GM19023 (cell line): Measurements from ENCODE around the gene ACTL7B.
"Not testable (repeated sequence)": the region's sequence is repeated elsewhere in the genome, so short reads cannot be mapped to it uniquely, and the experiment has no call there.

Experiments used
- ATAC-seq: cut with Tn5 transposase; IDR thresholded peaks from one replicate; pipeline ENCODE4 v1.9.1; 2021; ENCODE audit warnings: mild to moderate bottlenecking, moderate library complexity; ENCODE audit not compliant: unreplicated experiment

Gene ACTL7B, protein sequence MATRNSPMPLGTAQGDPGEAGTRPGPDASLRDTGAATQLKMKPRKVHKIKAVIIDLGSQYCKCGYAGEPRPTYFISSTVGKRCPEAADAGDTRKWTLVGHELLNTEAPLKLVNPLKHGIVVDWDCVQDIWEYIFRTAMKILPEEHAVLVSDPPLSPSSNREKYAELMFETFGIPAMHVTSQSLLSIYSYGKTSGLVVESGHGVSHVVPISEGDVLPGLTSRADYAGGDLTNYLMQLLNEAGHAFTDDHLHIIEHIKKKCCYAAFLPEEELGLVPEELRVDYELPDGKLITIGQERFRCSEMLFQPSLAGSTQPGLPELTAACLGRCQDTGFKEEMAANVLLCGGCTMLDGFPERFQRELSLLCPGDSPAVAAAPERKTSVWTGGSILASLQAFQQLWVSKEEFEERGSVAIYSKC

DNA sequence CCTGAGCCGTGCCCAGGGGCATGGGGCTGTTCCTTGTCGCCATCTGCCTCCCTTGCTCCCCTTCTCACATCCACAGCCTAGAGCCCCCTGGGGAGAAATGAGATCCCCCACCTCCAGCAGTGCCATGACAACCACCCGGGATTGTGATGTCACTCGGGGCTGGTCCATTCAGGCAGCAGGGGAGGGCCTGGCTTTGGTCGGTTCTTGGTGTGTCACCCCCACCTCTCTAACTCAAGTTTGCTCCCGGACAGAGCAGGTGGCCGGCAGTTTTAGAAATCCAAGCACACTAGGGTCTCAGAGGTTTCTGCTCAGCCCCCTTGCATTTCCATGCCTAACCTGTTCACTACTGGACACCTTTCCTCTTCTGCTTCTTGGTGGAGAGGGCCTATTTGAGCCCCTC is at the start of gene ACTL7B:
TSS of gene ACTL7B (minus strand) at position 99 of the 400 bp plus-strand sequence. CDS start at position 43, 56 bp downstream.
- no peak for ATAC-seq

DNA sequence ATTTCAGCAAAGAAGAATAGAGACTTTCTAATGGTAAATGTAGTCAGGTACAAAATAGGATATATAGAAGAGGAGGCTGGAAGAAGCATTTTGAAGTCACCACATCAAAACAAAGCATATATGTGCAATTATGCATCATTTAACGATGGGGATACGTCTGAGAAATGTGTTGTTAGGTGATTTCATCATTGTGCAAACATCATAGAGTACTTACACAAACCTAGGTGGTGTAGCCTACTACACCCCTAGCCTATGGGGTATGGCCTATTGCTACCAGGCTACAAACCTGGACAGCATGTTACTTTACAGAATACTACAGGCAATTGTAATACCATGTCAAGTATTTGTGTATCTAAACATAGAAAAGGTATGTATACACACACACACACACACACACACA is 49.7 kb upstream of the ACTL7B start:
- no peak for ATAC-seq

DNA sequence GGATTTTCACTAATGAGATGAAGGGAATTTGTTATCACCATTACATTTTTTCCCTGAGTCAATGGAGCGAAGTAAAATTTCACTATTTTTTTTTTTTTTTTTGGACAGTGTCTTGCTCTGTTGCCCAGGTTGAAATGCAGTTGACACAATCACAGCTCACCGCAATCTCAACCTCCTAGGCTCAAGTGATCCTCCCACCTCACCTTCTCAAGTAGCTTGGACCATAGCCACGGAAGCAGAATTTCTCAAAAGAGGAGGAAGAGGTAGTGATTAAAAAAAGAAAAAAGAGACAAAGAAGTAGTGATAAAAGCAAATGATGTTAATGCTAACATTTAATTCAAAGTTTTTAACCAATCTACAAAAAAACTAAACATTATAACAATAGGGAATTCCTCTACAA is 48.4 kb upstream of the ACTL7B start:
- no peak for ATAC-seq

DNA sequence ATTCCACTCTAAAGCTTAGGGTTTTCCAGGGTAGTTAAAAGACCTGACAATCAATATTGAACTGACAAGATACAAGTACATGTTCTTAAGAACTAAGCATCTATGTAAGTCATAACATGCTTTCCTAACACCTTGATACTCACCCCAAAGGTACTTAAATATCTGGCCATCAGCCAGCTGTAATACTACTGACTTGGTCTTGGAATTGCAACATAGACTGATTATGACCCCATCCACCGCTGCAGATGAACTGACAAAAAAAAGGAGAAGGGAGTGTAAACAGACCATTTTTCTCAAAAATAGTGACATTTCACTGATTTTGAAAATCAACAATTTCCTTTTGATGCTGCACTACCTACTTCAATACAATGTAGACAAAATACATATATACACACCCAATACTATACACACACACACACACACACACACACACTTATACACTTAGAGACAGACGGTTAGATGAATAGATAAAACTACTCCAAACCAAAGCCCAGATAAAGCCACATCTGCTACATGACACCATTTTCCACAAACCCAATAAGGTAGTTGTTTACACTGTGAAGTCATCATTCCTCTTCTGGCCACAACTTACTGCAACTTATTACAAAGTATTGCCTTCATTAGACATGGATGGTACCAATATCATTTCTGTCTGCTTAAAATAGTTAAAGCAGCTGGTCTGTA is 47.8 kb upstream of the ACTL7B start:
- no peak for ATAC-seq

DNA sequence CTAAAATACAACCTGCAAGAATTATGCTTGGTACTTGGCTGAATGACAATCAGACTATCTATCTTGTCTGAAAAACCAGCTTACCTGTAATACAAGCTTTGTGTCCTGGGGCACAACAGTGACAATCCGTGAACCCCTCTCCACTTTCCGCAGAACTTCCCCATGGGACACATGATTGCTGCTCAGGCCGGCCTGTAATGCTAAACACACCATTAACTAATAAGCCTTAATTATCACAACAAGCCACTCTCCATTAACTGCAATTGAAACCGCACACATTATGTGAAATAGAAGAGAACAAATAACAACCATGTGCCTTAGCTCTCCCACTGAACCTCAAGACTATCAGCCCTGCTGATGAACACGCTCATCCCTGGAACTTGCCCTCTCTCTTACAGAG is 44.4 kb upstream of the ACTL7B start:
- ATAC-seq = no peak

DNA sequence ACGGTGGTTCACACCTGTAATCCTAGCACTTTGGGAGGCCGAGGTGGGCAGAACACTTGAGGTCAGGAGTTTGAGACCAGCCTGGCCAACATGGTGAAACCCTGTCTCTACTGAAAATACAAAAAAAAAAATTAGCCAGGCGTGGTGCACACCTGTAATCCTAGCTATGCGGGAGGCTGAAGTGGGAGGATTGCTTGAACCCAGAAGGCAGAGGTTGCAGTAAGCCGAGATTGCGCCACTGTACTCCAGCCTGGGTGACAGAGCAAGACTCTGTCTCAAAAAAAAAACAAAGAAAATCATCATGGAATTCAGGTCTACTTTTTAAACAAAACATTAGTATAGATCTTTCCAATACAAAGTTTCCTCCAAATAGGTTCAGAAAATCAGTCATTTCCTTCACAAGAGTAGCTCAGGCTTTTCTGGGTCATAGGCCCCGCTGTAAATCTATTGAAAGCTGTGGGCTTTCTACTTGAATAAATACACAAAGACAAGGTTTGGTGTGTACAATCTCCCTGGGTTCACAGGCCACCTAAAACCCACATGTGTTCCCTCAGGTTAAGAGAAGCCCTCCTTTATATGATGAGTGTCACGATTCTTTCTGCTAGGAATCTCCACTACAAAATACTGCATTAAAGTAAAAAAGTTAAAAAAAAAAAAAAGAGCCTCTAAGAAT is 43.4 kb upstream of the ACTL7B start:
- ATAC-seq = not testable (repeated sequence)

DNA sequence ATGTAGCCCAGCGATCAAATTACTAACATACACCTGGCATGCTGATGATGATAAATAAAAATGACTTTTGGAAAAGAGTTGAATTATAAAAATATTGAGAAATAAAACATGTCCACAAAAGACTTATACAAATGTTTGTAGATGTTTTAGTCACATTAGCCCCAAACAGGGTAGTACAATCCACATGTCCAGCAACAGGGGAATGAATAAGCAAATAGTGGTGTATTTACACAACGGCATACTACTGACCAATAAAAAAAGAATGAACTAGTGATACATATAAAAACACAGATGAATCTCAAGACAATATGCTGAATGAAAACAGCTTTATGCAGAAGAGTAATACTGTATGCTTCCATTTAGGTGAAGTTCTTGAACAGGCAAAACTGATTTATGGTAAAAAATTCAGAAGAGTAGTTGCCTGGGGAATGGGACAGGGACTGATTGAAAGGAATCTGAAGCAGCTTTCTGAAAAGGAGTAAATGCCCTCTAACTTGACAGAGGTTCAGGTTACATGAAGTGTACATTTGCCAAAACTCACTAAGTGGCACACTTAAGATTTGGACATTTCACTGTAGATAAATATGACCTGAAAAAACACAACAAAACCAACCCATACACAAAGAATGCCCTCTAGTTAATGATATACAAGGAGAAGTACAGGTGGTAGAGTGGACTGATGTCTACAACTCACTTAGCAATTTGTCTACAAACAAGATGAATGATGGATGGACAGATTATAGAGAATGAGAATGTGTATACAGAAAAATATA is 41.7 kb upstream of the ACTL7B start:
- no peak for ATAC-seq

DNA sequence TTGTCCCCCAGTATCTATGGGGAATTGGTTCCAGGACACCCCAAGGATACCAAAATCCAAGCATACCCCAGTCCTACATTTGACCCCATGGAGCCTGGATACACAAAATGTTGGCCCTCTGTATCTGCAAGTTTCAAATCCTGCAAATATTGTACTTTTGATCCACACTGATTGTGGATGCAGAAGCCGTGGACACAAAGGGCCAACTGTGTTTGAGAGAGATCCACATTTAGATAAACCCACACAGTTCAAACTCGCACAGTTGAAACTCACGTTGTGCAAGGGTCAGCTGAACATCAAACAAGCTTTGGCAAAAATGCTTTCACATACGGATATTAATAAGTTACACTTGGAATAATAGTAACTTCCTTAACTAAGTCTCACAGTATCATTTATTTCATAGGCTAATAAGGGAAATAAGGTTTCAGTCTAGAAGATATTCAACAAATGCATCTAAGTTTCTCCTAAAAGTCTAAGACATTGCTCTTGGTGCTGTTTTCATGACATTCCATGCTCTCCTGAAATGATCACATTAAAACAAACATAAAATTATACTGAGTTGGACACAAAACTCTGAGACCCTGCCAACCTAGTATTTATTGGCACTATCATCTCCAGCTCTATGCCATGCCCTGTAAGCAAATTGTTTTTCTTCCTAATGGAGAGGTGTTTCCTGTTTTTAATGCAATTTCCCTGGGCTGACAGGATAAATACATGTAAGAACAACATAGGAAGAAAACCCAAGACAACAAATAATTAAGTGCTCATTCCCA is 38.6 kb upstream of the ACTL7B start:
- no peak for ATAC-seq

DNA sequence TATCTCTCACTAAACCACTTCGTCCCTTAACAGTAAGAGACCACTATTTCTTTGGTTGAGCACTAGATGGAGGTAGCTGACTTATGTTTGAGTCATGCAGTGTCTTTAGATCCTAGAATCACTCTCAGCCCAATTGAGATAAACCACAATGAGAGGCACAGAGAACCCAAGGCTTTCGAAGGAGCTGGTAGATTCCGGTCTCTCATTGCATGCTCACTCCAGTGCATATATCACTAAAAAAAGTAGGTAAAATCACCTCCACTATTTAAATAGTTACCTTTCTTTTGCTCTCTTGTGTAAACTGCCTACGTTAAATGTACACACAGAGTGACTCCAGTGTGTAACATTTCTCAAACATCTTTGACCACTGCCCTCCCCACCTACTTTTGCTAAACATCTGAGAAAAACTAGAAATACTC is 33.9 kb upstream of the ACTL7B start:
- no peak for ATAC-seq

DNA sequence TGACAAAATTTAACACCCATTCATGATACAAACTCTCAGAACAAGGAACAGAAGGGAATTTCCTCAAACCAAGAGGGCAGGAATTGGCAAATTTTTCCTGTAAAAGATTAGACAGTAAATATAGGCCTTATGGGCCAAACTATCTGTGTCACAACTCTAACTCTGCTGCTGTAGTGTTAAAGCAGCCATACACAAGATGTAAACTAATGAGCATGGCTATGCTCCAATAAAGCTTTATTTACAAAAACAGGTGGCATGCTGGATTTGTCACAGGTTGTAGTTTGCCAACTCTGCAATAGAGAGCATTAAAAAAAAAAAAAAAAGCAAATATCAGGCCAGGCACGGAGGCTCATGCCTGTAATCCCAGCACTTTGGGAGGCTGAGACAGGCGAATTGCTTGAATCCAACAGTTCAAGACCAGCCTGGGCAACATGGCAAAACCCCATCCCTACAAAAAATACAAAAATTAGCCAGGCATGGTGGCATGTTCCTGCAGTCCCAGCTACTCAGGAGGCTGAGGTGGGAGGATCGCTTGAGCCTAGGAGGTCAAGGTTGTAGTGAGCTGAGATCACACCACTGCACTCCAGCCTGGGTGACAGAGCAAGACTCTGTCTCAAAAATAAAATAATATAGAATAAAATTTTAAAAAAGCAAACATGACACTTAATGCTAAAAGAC is 30.9 kb upstream of the ACTL7B start:
- ATAC-seq = not testable (repeated sequence)

DNA sequence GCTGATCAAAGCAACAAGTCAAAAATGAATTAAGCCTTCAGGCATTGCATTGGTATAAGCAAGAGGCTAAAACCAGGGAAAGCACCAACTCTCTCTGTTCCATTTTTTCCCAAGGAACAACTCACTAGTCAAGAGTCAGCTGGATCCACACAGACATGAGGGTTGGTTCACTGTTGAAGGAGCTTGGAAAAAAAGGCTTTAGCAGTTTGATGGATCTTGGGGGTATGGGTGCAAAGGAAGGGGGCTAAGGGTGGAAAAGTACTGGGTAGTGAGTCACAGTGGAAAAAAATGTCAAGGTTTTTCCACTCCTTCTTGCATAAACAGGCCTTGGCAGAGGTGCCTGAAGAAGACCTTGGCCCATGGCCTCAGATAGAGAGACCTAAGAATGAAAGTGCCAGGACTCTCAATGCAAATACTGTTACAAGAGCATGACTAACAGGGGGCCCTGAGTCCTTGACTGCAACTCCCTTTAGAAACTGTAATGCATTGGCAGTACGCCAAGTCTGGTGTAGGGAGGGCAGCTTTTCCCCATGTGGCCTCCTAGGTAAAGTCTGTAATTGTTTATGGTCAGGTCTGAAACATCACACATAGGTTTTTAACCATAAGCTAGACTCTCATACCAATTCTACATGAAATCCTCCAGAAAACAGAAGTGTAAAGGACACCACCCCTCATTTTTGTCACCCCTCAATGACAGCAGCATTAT is 30.0 kb upstream of the ACTL7B start:
- peak; percentile 100 for ATAC-seq

DNA sequence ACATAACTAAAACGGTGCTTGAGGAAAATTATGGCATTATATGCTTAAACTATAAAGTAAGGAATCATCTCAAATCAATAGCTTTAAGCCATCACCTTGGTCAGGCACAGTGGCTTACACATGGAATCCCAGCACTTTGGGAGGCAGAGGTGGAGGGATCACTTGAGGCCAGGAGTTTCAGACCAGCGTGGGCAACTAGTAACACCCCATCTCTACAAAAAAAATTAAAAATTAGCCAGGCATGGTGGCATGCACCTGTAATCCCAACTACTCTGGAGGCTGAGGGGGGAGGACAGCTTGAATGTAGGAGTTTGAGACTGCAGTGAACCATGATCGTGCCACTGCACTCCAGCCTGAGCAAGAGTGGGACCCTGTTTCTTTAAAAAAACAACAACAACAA is 28.9 kb upstream of the ACTL7B start:
- no peak for ATAC-seq

DNA sequence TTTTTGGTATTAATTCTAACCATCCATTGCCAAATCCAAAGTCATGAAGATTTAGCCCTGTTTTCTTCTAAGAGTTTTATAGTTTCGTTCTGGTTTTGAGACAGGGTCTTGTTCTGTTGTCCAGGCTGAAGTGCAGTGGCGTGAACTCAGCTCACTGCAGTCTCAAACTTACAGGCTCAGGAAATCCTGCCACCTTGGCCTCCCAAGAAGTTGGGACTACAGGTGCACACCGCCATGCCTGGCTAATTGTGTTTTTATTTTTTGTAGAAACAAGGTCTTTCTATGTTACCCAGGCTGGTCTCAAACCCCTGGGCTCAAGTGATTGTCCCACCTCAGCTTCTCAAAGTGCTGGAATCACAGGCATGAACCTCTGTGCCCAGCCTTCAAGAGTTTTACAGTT is 27.3 kb upstream of the ACTL7B start:
- no peak for ATAC-seq

DNA sequence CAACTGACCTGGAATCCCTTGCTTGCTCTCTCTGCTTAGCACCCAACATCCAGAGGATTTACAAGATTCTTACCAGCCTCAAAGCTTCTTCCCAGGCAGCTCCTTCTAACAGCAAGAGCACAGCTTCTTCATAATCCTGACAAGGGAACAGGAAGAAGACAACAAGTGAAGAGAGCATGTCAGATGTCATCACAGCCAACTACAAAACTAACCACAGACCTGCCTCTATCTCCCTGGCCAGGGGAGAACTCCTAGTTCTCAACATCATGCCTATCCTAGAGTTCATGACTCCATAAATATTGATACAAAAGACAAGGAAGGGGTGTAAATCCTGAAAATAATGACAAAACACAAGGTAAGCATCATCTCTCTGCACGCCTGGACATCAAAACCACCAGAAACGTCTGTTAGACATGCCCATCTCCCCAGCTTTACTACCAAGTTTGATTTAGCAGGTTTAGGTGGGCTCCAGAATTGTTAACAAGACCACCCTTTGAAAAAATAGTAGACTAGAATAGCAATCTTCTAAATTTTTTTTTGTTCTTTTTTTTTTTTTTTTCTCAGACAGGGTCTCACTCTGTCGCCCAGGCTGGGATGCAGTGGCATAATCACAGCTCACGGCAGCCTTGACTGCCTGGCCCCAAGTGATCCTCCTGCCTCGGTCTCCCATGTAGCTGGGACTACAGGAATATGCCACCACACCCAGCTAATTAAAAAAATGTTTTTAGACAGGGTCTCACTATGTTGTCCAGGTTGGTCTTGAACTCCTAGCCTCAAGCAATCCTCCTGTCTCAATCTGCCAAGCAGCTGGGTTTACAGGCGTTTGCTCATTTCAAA is 26.5 kb upstream of the ACTL7B start:
- ATAC-seq = no peak

DNA sequence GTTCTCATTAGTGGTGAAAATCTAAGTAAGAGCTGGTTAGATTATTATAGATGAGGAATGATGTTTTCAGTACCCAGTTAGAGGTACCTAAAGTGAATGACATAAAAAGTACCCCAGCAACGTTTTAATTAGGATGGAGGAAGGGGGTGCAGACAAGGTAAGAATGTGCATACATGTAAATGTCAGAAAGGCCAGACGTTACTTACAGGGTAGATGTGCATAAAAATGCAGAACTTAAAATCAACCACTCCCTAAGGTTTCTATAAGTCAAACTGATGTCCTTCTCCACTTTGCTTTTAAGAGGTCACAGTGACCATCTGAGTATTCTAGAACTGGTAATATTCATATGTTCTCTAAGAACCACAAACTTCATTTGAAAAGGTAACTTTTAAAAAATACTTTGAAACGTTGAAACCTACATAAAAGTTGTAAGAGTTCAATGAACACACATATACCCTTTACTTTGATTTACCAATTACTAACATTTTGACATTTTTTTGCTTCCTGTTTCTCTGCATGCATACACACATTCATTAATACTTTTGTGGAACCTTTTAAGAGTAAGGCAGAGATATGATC is 25.0 kb upstream of the ACTL7B start:
- no peak for ATAC-seq

DNA sequence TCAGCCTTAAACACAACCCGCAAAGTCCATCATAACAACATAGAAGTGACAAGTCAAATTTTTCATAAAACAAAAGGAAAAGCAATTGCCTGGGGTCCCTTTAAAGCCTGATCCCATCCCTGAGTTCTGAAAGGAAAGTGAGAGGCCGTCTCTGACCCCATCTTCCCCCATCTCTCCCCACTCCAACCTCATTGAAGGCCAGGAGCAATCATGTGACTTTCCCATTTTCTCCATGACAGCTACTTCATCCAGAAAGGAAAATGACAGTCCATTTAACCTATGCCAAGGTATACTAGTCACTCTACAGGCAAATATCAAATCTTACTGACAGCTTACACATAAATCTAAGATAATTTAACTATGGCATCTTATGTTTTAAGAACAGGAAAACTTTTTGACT is 21.7 kb upstream of the ACTL7B start:
- no peak for ATAC-seq

DNA sequence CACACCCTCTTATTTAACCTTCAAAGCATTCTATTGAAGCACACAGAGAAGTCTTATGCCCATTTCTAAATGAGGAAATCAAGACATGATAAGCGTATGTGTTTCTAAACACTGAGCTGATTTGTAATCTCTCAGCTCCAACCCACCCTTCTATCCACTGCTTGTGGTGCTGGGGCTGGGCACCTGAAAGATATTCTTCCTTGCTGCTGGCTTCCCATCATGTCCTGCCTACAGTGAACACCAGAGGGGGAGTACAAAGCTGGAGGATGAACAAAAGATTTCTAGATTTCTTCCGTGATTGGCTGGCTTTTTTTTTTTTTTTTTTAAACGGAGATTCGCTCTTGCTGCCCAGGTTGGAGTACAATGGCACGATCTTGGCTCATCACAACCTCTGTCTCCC is 20.6 kb upstream of the ACTL7B start:
- ATAC-seq = no peak
